Esophagus squamous epithelium (tissue), 4 donors: ENCODE measurements around the gene SMIM35.

Source experiments
- POLR2A ChIP-seq, 4 donors: fragments of 450-650 bp; IDR thresholded peaks; one replicate each; pipeline ENCODE4 v1.6.1; 2017; ENCODE audit warnings: antibody characterized with exemption in 4 of 4, mild to moderate bottlenecking in 4 of 4, moderate library complexity in 3 of 4
- TF ChIP-seq, protein P1 (sequence below), 6 experiments: fragments of 450-650 bp in 4 of 6; fragments of 200-600 bp in 2 of 6; sonication (generic) in 2 of 6; IDR thresholded peaks; one replicate each; pipeline ENCODE4 v1.5.1; 2016 to 2019; ENCODE audit warnings: antibody characterized with exemption in 6 of 6, mild to moderate bottlenecking in 4 of 6, moderate library complexity in 4 of 6

DNA sequence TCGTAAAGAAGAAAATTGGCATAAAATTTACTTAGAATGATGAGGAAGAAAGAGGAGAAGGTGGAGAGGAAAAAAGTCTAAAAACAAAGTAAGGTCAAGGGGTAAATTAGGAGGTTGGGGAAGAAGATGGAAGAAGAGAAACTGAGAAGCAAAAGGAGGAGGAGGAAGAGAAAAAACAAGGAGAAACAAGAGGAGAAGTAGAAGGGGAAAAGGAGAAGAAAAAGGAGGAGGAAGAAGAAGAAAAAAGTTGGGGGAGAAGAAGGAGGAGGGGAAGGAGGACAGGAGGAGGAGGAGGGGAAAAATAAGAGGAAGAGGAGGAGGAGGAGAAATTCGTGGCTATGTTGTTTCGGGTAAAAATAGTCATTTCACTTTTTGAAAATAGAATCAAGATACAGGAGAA is 58.1 kb downstream of the SMIM35 start:
- TF ChIP-seq, protein P1, sequence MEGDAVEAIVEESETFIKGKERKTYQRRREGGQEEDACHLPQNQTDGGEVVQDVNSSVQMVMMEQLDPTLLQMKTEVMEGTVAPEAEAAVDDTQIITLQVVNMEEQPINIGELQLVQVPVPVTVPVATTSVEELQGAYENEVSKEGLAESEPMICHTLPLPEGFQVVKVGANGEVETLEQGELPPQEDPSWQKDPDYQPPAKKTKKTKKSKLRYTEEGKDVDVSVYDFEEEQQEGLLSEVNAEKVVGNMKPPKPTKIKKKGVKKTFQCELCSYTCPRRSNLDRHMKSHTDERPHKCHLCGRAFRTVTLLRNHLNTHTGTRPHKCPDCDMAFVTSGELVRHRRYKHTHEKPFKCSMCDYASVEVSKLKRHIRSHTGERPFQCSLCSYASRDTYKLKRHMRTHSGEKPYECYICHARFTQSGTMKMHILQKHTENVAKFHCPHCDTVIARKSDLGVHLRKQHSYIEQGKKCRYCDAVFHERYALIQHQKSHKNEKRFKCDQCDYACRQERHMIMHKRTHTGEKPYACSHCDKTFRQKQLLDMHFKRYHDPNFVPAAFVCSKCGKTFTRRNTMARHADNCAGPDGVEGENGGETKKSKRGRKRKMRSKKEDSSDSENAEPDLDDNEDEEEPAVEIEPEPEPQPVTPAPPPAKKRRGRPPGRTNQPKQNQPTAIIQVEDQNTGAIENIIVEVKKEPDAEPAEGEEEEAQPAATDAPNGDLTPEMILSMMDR (IDR thresholded peaks at IDR 0.05): no peak
- TF ChIP-seq POLR2A (IDR thresholded peaks at IDR 0.05): no peak
